ENCODE measurements around the gene EIF4EBP2.

DNA sequence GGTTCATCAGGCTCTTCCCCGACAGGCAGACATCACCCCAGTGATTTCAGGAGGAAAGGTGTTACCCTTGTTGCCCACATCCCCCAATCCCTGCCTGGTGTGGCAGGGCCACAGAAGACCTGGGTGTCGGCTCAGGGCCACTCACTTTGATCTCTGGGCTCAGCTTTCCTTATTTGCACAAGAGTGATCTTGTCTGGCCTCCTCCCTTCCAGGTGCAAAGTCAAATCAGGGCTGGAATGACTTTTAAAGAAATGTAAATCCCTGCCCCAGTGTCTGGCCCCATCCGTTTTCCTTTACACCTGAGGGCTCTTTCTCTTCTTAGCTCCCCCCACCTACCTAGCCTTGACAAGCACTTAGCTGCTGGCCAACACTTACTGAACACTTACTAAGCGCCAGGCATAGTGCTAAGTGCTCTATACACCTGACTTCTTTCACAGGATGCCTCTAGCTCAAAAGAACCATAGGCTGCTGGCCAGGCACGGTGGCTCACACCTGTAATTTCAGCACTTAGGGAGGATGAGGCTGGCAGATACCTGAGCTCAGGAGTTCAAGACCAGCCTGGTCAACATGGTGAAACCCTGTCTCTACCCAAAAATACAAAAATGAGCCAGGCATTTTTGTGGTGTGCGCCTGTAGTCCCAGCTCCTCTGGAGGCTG is 38.5 kb downstream of the EIF4EBP2 start:
- TF ChIP-seq, protein P1, sequence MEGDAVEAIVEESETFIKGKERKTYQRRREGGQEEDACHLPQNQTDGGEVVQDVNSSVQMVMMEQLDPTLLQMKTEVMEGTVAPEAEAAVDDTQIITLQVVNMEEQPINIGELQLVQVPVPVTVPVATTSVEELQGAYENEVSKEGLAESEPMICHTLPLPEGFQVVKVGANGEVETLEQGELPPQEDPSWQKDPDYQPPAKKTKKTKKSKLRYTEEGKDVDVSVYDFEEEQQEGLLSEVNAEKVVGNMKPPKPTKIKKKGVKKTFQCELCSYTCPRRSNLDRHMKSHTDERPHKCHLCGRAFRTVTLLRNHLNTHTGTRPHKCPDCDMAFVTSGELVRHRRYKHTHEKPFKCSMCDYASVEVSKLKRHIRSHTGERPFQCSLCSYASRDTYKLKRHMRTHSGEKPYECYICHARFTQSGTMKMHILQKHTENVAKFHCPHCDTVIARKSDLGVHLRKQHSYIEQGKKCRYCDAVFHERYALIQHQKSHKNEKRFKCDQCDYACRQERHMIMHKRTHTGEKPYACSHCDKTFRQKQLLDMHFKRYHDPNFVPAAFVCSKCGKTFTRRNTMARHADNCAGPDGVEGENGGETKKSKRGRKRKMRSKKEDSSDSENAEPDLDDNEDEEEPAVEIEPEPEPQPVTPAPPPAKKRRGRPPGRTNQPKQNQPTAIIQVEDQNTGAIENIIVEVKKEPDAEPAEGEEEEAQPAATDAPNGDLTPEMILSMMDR (conservative IDR thresholded peaks at IDR 0.05) = no peak
- TF ChIP-seq ZFX (IDR thresholded peaks at IDR 0.05) = no peak
